H1 (cell line): ENCODE results near the gene SHROOM4. TPM values are rescaled to one million over a fixed set of nuclear protein-coding genes. Genes with fewer than 3 reads are reported as not detected.

Source experiments
- CTCF ChIA-PET: fragments of 300-600 bp; sonication (Branson Sonifier 250); formaldehyde crosslinking; loops from one replicate; lab custom pipeline; 2021; ENCODE audit not compliant: partially characterized antibody; lab: Charles Lee
- POLR2A ChIA-PET: fragments of 300-600 bp; sonication (Branson Sonifier 250); formaldehyde crosslinking; loops from one replicate; lab custom pipeline; 2021; ENCODE audit warnings: inconsistent platforms; ENCODE audit not compliant: partially characterized antibody; lab: Charles Lee
- DNase-seq, 2 experiments: peaks; one replicate each; pipeline versions ENCODE4 v3.0.0 to v3.0.0-alpha.2; 2010 to 2022; ENCODE audit warnings: low spot score in 2 of 2, low read depth in 1 of 2, mixed read lengths in 1 of 2
- FAIRE-seq: peaks from 2 replicates; lab custom pipeline; 2011; peaks lifted over from hg19 to GRCh38; lab: Jason Lieb, UNC
- H2AFZ ChIP-seq: 2 replicates; pipeline ENCODE4 v1.8.1; 2012; ENCODE audit warnings: low read length, inconsistent platforms
- H2AK5ac ChIP-seq: 2 replicates; pipeline ENCODE4 v1.6.1; 2013; ENCODE audit warnings: low read depth, low read length
- H2BK120ac ChIP-seq: replicated peaks from 2 replicates; pipeline ENCODE3; 2013; ENCODE audit warnings: low read depth, low read length, inconsistent platforms
- H2BK12ac ChIP-seq: 2 replicates; pipeline ENCODE4 v1.6.1; 2013; ENCODE audit warnings: low read depth, low read length
- H2BK15ac ChIP-seq: 2 replicates; pipeline ENCODE4 v1.6.1; 2013; ENCODE audit warnings: low read length
- H2BK20ac ChIP-seq: 2 replicates; pipeline ENCODE4 v1.6.1; 2013; ENCODE audit warnings: low read length
- H2BK5ac ChIP-seq: 2 replicates; pipeline ENCODE4 v1.6.1; 2013; ENCODE audit warnings: low read depth, low read length
- H3K14ac ChIP-seq: 2 replicates; pipeline ENCODE4 v1.6.1; 2013; ENCODE audit warnings: inconsistent platforms; ENCODE audit not compliant: insufficient read length
- H3K18ac ChIP-seq: 2 replicates; pipeline ENCODE4 v1.6.1; 2013; ENCODE audit warnings: low read length; ENCODE audit errors: extremely low read depth
- H3K23ac ChIP-seq: 2 replicates; pipeline ENCODE4 v1.6.1; 2013; ENCODE audit warnings: inconsistent platforms; ENCODE audit not compliant: insufficient read length
- H3K23me2 ChIP-seq: 2 replicates; pipeline ENCODE4 v1.6.1; 2013; ENCODE audit warnings: low read depth, low read length
- H3K27ac ChIP-seq: 2 replicates; pipeline ENCODE4 v1.6.1; 2011; ENCODE audit warnings: low read depth, low read length, inconsistent platforms
- H3K27me3 ChIP-seq, 4 experiments: replicated peaks in 1 of 4; 1 replicate in 1 of 4; 2 replicates in 3 of 4; pipeline versions ENCODE4 v1.6.1 to v1.8.1; 2011 to 2013; ENCODE audit warnings: low read length in 3 of 4, mild to moderate bottlenecking in 3 of 4, inconsistent platforms in 2 of 4, mixed read lengths in 2 of 4, moderate library complexity in 1 of 4; ENCODE audit not compliant: control insufficient read depth in 3 of 4, insufficient read depth in 3 of 4; ENCODE audit errors: extremely low read depth in 1 of 4
- H3K36me3 ChIP-seq, 4 experiments: 2 replicates each; pipeline versions ENCODE4 v1.6.1 to v1.8.1; 2011 to 2013; ENCODE audit warnings: mild to moderate bottlenecking in 4 of 4, low read length in 3 of 4, moderate library complexity in 2 of 4, control low read depth in 1 of 4, inconsistent platforms in 1 of 4; ENCODE audit not compliant: insufficient read depth in 4 of 4, control insufficient read depth in 2 of 4
- H3K4ac ChIP-seq: replicated peaks from 2 replicates; pipeline ENCODE3; 2013; ENCODE audit warnings: low read length, low read depth, mixed read lengths, inconsistent platforms; ENCODE audit not compliant: insufficient read length
- H3K4me1 ChIP-seq, 4 experiments: replicated peaks in 1 of 4; 1 replicate in 1 of 4; 2 replicates in 3 of 4; pipeline versions ENCODE4 v1.6.1 to v1.8.1; 2011 to 2013; ENCODE audit warnings: low read length in 3 of 4, inconsistent platforms in 2 of 4, mixed read lengths in 1 of 4; ENCODE audit not compliant: insufficient read depth in 4 of 4, control insufficient read depth in 3 of 4
- H3K4me2 ChIP-seq, 2 experiments: 2 replicates each; pipeline versions ENCODE4 v1.6.1 to v1.8.1; 2011 to 2013; ENCODE audit warnings: low read depth in 2 of 2, low read length in 2 of 2, control low read depth in 1 of 2, inconsistent platforms in 1 of 2, mild to moderate bottlenecking in 1 of 2; ENCODE audit not compliant: insufficient read depth in 1 of 2
- H3K4me3 ChIP-seq, 4 experiments: fragments of 200-600, 300-600 bp in 1 of 4; sonication (generic), shearing (Covaris generic), sonication (Bioruptor Twin) in 1 of 4; 2 replicates each; pipeline versions ENCODE4 v1.5.1 to v1.8.1; 2011 to 2016; ENCODE audit warnings: low read length in 4 of 4, low read depth in 3 of 4, control low read depth in 2 of 4, inconsistent platforms in 2 of 4, mild to moderate bottlenecking in 2 of 4, mixed read lengths in 1 of 4, moderate library complexity in 1 of 4; ENCODE audit not compliant: insufficient read depth in 2 of 4; ENCODE audit errors: extremely low read depth in 1 of 4
- H3K56ac ChIP-seq: replicated peaks from 2 replicates; pipeline ENCODE3; 2013; ENCODE audit warnings: low read depth, mild to moderate bottlenecking, mixed read lengths, low read length, inconsistent platforms; ENCODE audit not compliant: insufficient read length
- H3K79me1 ChIP-seq: 2 replicates; pipeline ENCODE4 v1.6.1; 2013; ENCODE audit warnings: low read depth, low read length, control low read depth
- H3K79me2 ChIP-seq, 2 experiments: 2 replicates each; pipeline versions ENCODE4 v1.6.1 to v1.8.1; 2012 to 2013; ENCODE audit warnings: low read length in 2 of 2, mild to moderate bottlenecking in 2 of 2, inconsistent platforms in 1 of 2; ENCODE audit not compliant: insufficient read depth in 2 of 2, control insufficient read depth in 1 of 2
- H3K9ac ChIP-seq, 4 experiments: replicated peaks in 1 of 4; 1 replicate in 1 of 4; 2 replicates in 3 of 4; pipeline versions ENCODE4 v1.6.1 to v1.8.1; 2011 to 2013; ENCODE audit warnings: low read depth in 3 of 4, low read length in 3 of 4, control low read depth in 2 of 4, mild to moderate bottlenecking in 2 of 4, moderate library complexity in 2 of 4, inconsistent platforms in 1 of 4; ENCODE audit errors: extremely low read depth in 1 of 4
- H3K9me3 ChIP-seq, 2 experiments: 2 replicates each; pipeline versions ENCODE4 v1.6.1 to v1.8.1; 2012 to 2013; ENCODE audit warnings: mild to moderate bottlenecking in 2 of 2, moderate library complexity in 2 of 2, control low read depth in 1 of 2, inconsistent platforms in 1 of 2, low read depth in 1 of 2, low read length in 1 of 2, mixed read lengths in 1 of 2; ENCODE audit not compliant: insufficient read depth in 2 of 2
- H4K20me1 ChIP-seq, 2 experiments: replicated peaks in 1 of 2; 2 replicates each; pipeline versions ENCODE3 to v1.8.1; 2011 to 2013; ENCODE audit warnings: inconsistent platforms in 2 of 2, low read length in 2 of 2, mild to moderate bottlenecking in 1 of 2; ENCODE audit not compliant: insufficient read depth in 2 of 2, control insufficient read depth in 1 of 2
- H4K5ac ChIP-seq: 2 replicates; pipeline ENCODE4 v1.6.1; 2013; ENCODE audit warnings: low read length, low read depth, mixed read lengths, inconsistent platforms; ENCODE audit not compliant: insufficient read length
- H4K8ac ChIP-seq: 2 replicates; pipeline ENCODE4 v1.8.0; 2013; ENCODE audit warnings: mild to moderate bottlenecking, moderate library complexity, low read length, inconsistent platforms; ENCODE audit not compliant: insufficient read depth; ENCODE audit errors: extremely low read depth
- H4K91ac ChIP-seq: replicated peaks from 2 replicates; pipeline ENCODE3; 2013; ENCODE audit warnings: low read length, mixed read lengths, inconsistent platforms; ENCODE audit not compliant: insufficient read length
- CEBPB ChIP-seq: IDR thresholded peaks from 2 replicates; pipeline ENCODE4 v1.6.1; 2012; ENCODE audit warnings: low read depth, low read length
- CHD2 ChIP-seq: IDR thresholded peaks from 2 replicates; pipeline ENCODE4 v1.6.1; 2012; ENCODE audit warnings: low read length, improper control_type of control experiment
- CTCF ChIP-seq, 3 experiments: IDR thresholded peaks; 1 replicate in 2 of 3; 2 replicates in 1 of 3; pipeline versions ENCODE4 v1.5.1 to v1.6.1; 2011; ENCODE audit warnings: low read length in 3 of 3, mild to moderate bottlenecking in 3 of 3, inconsistent platforms in 2 of 3, low read depth in 1 of 3, moderate library complexity in 1 of 3; ENCODE audit not compliant: insufficient read depth in 1 of 3; ENCODE audit errors: control extremely low read depth in 1 of 3
- GABPA ChIP-seq: IDR thresholded peaks from 2 replicates; pipeline ENCODE4 v1.6.1; 2011; ENCODE audit warnings: mild to moderate bottlenecking, low read length, moderate library complexity, borderline replicate concordance; ENCODE audit not compliant: insufficient read depth
- GTF2F1 ChIP-seq: IDR thresholded peaks from 2 replicates; pipeline ENCODE4 v1.6.1; 2012; ENCODE audit warnings: low read depth, low read length, improper control_type of control experiment, borderline replicate concordance
- MAX ChIP-seq: IDR thresholded peaks from 2 replicates; pipeline ENCODE4 v1.6.1; 2012; ENCODE audit warnings: inconsistent platforms
- NRF1 ChIP-seq: IDR thresholded peaks from 2 replicates; pipeline ENCODE4 v1.6.1; 2011; ENCODE audit warnings: mild to moderate bottlenecking, low read depth, low read length, improper control_type of control experiment
- POLR2A ChIP-seq, 2 experiments: IDR thresholded peaks; 1 replicate in 1 of 2; 2 replicates in 1 of 2; pipeline ENCODE4 v1.6.1; 2011; ENCODE audit warnings: low read depth in 2 of 2, low read length in 2 of 2, mild to moderate bottlenecking in 2 of 2; ENCODE audit errors: control extremely low read depth in 1 of 2
- RAD21 ChIP-seq, 2 experiments: IDR thresholded peaks in 1 of 2; conservative IDR thresholded peaks in 1 of 2; 2 replicates each; pipeline ENCODE4 v1.6.1; 2011; ENCODE audit warnings: low read depth in 2 of 2, low read length in 2 of 2, improper control_type of control experiment in 1 of 2, inconsistent platforms in 1 of 2, mild to moderate bottlenecking in 1 of 2, moderate library complexity in 1 of 2
- SP1 ChIP-seq: IDR thresholded peaks from 2 replicates; pipeline ENCODE4 v1.6.1; 2011; ENCODE audit warnings: low read depth, low read length
- SUZ12 ChIP-seq: fragments of 200-600 bp; sonication (generic); IDR thresholded peaks from 2 replicates; pipeline ENCODE4 v1.6.1; 2012; ENCODE audit warnings: mild to moderate bottlenecking, inconsistent platforms, low read length, moderate library complexity, mixed read lengths
- WGBS, 2 experiments: shearing (Covaris generic) in 1 of 2; methylation state at CpG; one replicate each; pipeline versions ENCODE4 v1.1.6 to v1.1.7; 2013 to 2015; ENCODE audit warnings: low lambda C conversion rate in 2 of 2, mixed read lengths in 2 of 2, inconsistent platforms in 1 of 2, low coverage in 1 of 2, missing lambda C conversion rate in 1 of 2; ENCODE audit not compliant: insufficient replicate concordance in 2 of 2, insufficient coverage in 1 of 2, insufficient read length in 1 of 2; ENCODE audit errors: extremely low coverage in 1 of 2, missing lambda C conversion rate in 1 of 2; 5-methylcytosine and 5-hydroxymethylcytosine counted together
- polyA plus RNA-seq, 7 experiments: library from polyadenylated mRNA; depleted of rRNA in 3 of 7; stranded (reverse) in 5 of 7; unstranded in 2 of 7; fragments of >200 nt in 5 of 7; fragments of 200-250 nt in 2 of 7; gene quantifications; 1 replicate in 5 of 7; 2 replicates in 1 of 7; 4 replicates in 1 of 7; pipeline versions ENCODE4 v1.2.1 to v1.2.3, GENCODE V29; 2011 to 2013; ENCODE audit warnings: missing spikeins in 2 of 7, mixed read lengths in 2 of 7
- total RNA-seq: library from RNA; stranded (reverse); fragmentation: NEBNext Ultra II Directional; extraction: Animal tissue kit (Norgen Biotek cat#: 25700); gene quantifications from 2 replicates; pipeline ENCODE4 v1.2.1, GENCODE V29; 2021

The SHROOM4 gene
- total and polyA plus RNA-seq, 2 of the 8 experiments (the other 6 are each of a cell fraction or from before 2014, with no cell fraction given) = 1.6 to 5.6 TPM

- no peak for DNase-seq
Observed at GRCh38 chrX:50691820-50692219, 122.2 kb downstream of the SHROOM4 start.

More at GRCh38 chrX:50691820-50692219, 122.2 kb downstream of the SHROOM4 start:
- no peak overlapping the region for H3K4ac ChIP-seq
- no peak overlapping the region for H2BK20ac ChIP-seq
- no peaks in the 10 kb centered on the region for H3K36me3 ChIP-seq
- 52% methylated on average over 5 of the region's 5 CpGs; no CpG with 5 or more reads in 1 of the 2 experiments for WGBS, 2 experiments
- TF ChIP-seq RAD21 (IDR thresholded peaks at IDR 0.05 in 1 of 2, conservative IDR thresholded peaks at IDR 0.05 in 1 of 2; ENCODE audit: low read depth in 2 of 2, low read length in 2 of 2) (peak; percentile 73 to 78), SUZ12 (no peak), GABPA (no peak), POLR2A (IDR thresholded peaks at IDR 0.05; ENCODE audit: control extremely low read depth in 1 of 2, low read depth in 2 of 2, low read length in 2 of 2) (no peak), NRF1 (no peak), CHD2 (no peak), SP1 (no peak), CEBPB (no peak), GTF2F1 (no peak), MAX (no peak), CTCF (IDR thresholded peaks at IDR 0.05; ENCODE audit: control extremely low read depth in 1 of 3, insufficient read depth in 1 of 3, low read depth in 1 of 3, low read length in 3 of 3) (peak in 2 of 3 experiments; percentile 51 to 83; a peak in 3 of 4 replicates)
- no peak overlapping the region for H3K27ac ChIP-seq
- no peaks in the 10 kb centered on the region for H3K9me3 ChIP-seq
- FAIRE-seq = peak; percentile 98
- ChIA-PET CTCF (interaction anchor here (0.6 to 1.6 kb wide), 13 partner anchors 9 to 320 kb away, joined by 3 to 12 read pairs (median 4); no protein-coding TSS in a partner anchor), POLR2A (no interaction called here)
- H2BK15ac ChIP-seq = no peak overlapping the region
- H4K8ac ChIP-seq = no peak overlapping the region
- H3K23me2 ChIP-seq = no peaks in the 10 kb centered on the region
- no peak overlapping the region for H3K18ac ChIP-seq
- no peak overlapping the region for H3K9ac ChIP-seq
- no peak overlapping the region; the same call in 1 of the 2 replicates for H2AFZ ChIP-seq
- H4K20me1 ChIP-seq = no peaks in the 10 kb centered on the region
- no peak overlapping the region for H3K56ac ChIP-seq
- H3K27me3 ChIP-seq = no peaks in the 10 kb centered on the region
- H3K4me3 ChIP-seq = no peak overlapping the region
- H3K79me1 ChIP-seq = no peaks in the 10 kb centered on the region
- no peak overlapping the region for H3K23ac ChIP-seq
- no peak overlapping the region for H4K5ac ChIP-seq
- no peaks in the 10 kb centered on the region for H3K4me1 ChIP-seq
- H2BK120ac ChIP-seq = no peak overlapping the region
- H3K4me2 ChIP-seq = no peak overlapping the region
- no peak overlapping the region for H3K14ac ChIP-seq
- no peak overlapping the region for H2BK12ac ChIP-seq
- H4K91ac ChIP-seq = no peak overlapping the region
- no peak overlapping the region for H2BK5ac ChIP-seq
- H2AK5ac ChIP-seq = no peak overlapping the region
- no peaks in the 10 kb centered on the region for H3K79me2 ChIP-seq
